ENCODE results near the gene C4orf51. TPM values are rescaled to one million over a fixed set of nuclear protein-coding genes. Genes with fewer than 3 reads are reported as not detected.

Gene C4orf51
- total RNA-seq, 1 experiment from 2014 or later: not detected

DNA sequence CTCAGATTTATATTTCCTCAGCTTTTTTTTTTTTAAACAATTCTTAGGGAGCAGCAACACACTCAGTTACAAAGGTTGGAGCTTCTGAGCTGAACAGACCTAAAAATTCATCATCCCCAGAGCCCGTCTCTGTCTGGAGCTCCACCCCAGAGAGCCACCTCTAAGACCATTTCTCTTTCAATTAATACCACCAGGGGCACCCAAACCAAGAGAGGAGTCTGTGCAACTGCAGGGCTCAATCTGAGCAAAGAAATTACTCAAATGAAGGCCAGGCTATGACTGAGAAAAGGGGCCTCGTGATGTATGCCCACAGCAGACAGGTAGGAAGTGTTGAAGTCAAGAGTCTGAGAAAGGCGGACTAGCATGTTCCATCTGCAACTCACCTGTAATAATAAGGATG is 95.5 kb downstream of the C4orf51 start:
- Histone ChIP-seq H3K9me3 (replicated peaks) (no peaks in the 10 kb centered on the region), H3K27ac (no peak overlapping the region), H3K36me3 (peaks cover 72% of the 10 kb centered on the region), H3K4me1 (replicated peaks) (no peaks in the 10 kb centered on the region), H3K4me3 (no peak overlapping the region), H3K27me3 (replicated peaks) (no peaks in the 10 kb centered on the region)
- DNase-seq (ENCODE audit: low read depth in 1 of 2, low spot score in 2 of 2): no peak

- no peak overlapping the region for H3K27ac ChIP-seq
- DNase-seq (ENCODE audit: low read depth in 1 of 2, low spot score in 2 of 2): no peak
- H3K4me1 ChIP-seq (replicated peaks): no peaks in the 10 kb centered on the region
- H3K27me3 ChIP-seq (replicated peaks): no peaks in the 10 kb centered on the region
- H3K9me3 ChIP-seq (replicated peaks): no peaks in the 10 kb centered on the region
- peaks cover 65% of the 10 kb centered on the region for H3K36me3 ChIP-seq
- no peak overlapping the region for H3K4me3 ChIP-seq
Measured at GRCh38 chr4:145776208-145776607, 96.3 kb downstream of the C4orf51 start.

- Histone ChIP-seq H3K27me3 (replicated peaks) (no peaks in the 10 kb centered on the region), H3K9me3 (replicated peaks) (no peaks in the 10 kb centered on the region), H3K4me3 (no peak overlapping the region), H3K36me3 (peaks cover 49% of the 10 kb centered on the region), H3K4me1 (replicated peaks) (no peaks in the 10 kb centered on the region), H3K27ac (no peak overlapping the region)
- DNase-seq (ENCODE audit: low read depth in 1 of 2, low spot score in 2 of 2): no peak
Measured at GRCh38 chr4:145779319-145779801, 99.4 kb downstream of the C4orf51 start.

DNA sequence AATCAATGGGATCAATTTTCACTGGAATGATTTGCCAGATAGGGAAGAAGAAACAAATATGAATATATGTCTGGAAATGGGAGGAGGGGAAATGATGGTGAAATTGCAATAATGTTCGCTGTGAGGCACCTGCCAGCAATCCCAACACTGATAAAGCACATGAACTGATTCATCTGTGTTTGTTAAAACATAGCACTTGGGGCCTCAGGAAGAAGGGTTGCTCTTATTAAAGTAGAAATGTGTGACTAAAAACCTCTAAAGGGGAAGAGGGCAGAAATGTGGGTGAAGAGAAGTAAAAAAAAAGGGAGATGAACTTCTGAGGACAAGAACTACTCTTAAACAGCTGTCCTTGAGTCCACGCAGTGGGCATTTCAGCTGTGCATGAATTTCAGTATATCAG is 101.4 kb downstream of the C4orf51 start:
- Histone ChIP-seq H3K36me3 (peaks cover 38% of the 10 kb centered on the region), H3K27ac (no peak overlapping the region), H3K4me1 (replicated peaks) (peaks cover 9% of the 10 kb centered on the region), H3K4me3 (no peak overlapping the region), H3K27me3 (replicated peaks) (no peaks in the 10 kb centered on the region), H3K9me3 (replicated peaks) (no peaks in the 10 kb centered on the region; the same call in 1 of the 2 replicates)
- DNase-seq (ENCODE audit: low read depth in 1 of 2, low spot score in 2 of 2): no peak

Other genes with a start within 250 kb of the C4orf51 start
- gene SMAD1, start 198.3 kb upstream of the C4orf51 start, total RNA-seq (2014; rRNA removed; shearing (Covaris generic)): 13.4 and 16.7 TPM in 2 replicates
- gene MMAA, start 60.8 kb upstream of the C4orf51 start, total RNA-seq (2014; rRNA removed; shearing (Covaris generic)): 3.0 and 13.9 TPM in 2 replicates